Endothelial cell of umbilical vein (primary cell): Measurements from ENCODE around the gene CST9L.

ENCODE experiments used
- EZH2 ChIP-seq: IDR thresholded peaks from 2 replicates; pipeline ENCODE4 v1.6.1; 2012; ENCODE audit warnings: borderline replicate concordance, low read depth, mild to moderate bottlenecking, moderate library complexity, low read length, inconsistent platforms; ENCODE audit not compliant: severe bottlenecking
- FOS ChIP-seq: IDR thresholded peaks from 2 replicates; pipeline ENCODE4 v1.6.1; 2011; ENCODE audit warnings: mild to moderate bottlenecking, low read length, moderate library complexity, borderline replicate concordance; ENCODE audit not compliant: insufficient read depth
- GATA2 ChIP-seq: IDR thresholded peaks from 2 replicates; pipeline ENCODE4 v1.7.0; 2011; ENCODE audit warnings: low read depth, mild to moderate bottlenecking, moderate library complexity, mixed read lengths, low read length; ENCODE audit not compliant: insufficient read length, insufficient read depth
- POLR2A ChIP-seq: IDR thresholded peaks from 2 replicates; pipeline ENCODE4 v1.6.1; 2012; ENCODE audit warnings: low read depth, mild to moderate bottlenecking, control low read depth, low read length
- POLR2AphosphoS5 ChIP-seq: IDR thresholded peaks from 2 replicates; pipeline ENCODE4 v1.6.1; 2012; ENCODE audit warnings: low read depth, mild to moderate bottlenecking, control low read depth, low read length, moderate library complexity; ENCODE audit not compliant: insufficient read depth
- TF ChIP-seq, protein P1 (sequence below), 2 donors: IDR thresholded peaks; 1 replicate in 1 of 2; 2 replicates in 1 of 2; pipeline ENCODE4 v1.5.1; 2011; ENCODE audit warnings: low read length in 2 of 2, mild to moderate bottlenecking in 2 of 2, moderate library complexity in 2 of 2, control low read depth in 1 of 2, inconsistent platforms in 1 of 2, low read depth in 1 of 2; ENCODE audit not compliant: insufficient read depth in 1 of 2; ENCODE audit errors: extremely low read depth in 1 of 2
- TF ChIP-seq, protein P2 (sequence below): IDR thresholded peaks from 2 replicates; pipeline ENCODE4 v1.6.1; 2011; ENCODE audit not compliant: insufficient read depth, insufficient read length

DNA sequence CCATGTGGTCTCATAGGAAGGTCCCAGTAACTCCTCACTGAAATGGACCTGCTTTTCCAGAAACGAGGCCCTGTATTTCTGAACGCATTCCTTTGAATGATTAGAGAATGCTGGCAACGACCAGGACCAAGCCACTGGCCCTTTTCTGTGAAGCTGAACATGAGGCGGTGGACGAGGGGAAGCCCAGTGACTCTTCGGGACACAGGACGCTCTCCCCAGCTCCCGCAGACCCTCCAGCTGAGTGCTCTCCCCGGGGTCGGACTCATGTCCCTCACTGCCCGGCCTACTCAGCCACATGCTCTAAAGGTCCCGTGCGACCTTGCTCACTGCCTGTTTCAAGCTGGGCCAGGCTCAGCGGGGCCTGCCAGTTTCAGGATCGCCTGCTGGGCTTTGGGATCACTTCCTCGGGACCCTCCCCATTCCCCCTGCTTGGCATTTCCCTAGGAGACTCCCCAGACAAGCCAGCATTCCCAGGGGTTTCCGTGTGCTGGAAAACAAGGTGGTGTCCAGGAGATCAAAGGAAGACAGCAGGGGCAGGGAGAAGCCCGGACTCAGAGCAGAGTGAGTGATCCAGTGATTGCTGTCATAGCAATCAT, 40.1 kb upstream of the CST9L start:
- TF ChIP-seq, protein P1, sequence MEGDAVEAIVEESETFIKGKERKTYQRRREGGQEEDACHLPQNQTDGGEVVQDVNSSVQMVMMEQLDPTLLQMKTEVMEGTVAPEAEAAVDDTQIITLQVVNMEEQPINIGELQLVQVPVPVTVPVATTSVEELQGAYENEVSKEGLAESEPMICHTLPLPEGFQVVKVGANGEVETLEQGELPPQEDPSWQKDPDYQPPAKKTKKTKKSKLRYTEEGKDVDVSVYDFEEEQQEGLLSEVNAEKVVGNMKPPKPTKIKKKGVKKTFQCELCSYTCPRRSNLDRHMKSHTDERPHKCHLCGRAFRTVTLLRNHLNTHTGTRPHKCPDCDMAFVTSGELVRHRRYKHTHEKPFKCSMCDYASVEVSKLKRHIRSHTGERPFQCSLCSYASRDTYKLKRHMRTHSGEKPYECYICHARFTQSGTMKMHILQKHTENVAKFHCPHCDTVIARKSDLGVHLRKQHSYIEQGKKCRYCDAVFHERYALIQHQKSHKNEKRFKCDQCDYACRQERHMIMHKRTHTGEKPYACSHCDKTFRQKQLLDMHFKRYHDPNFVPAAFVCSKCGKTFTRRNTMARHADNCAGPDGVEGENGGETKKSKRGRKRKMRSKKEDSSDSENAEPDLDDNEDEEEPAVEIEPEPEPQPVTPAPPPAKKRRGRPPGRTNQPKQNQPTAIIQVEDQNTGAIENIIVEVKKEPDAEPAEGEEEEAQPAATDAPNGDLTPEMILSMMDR (IDR thresholded peaks at IDR 0.05; ENCODE audit: extremely low read depth in 1 of 2, insufficient read depth in 1 of 2, low read depth in 1 of 2, low read length in 2 of 2): no peak
- TF ChIP-seq POLR2AphosphoS5: no peak
- TF ChIP-seq POLR2A: no peak
- no peak for TF ChIP-seq FOS
- TF ChIP-seq EZH2: no peak
- TF ChIP-seq, protein P2, sequence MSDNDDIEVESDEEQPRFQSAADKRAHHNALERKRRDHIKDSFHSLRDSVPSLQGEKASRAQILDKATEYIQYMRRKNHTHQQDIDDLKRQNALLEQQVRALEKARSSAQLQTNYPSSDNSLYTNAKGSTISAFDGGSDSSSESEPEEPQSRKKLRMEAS: no peak
- no peak for TF ChIP-seq GATA2
